Measurements from ENCODE around the gene PDK4. TPM values are rescaled to one million over a fixed set of nuclear protein-coding genes. Genes with fewer than 3 reads are reported as not detected.

The PDK4 gene
- total RNA-seq, 1 donor from 2014 or later = 156 TPM

GRCh38 chr7:95630702-95631458 lies 34.6 kb upstream of the PDK4 start:
- ATAC-seq (peak; percentile 76), DNase-seq (no peak)
- no peak for TF ChIP-seq CTCF (IDR thresholded peaks at IDR 0.05)
- Histone ChIP-seq H3K27ac (peak overlapping the region; percentile 14), H3K9me3 (no peaks in the 10 kb centered on the region), H3K4me1 (peaks cover 15% of the 10 kb centered on the region), H3K36me3 (no peaks in the 10 kb centered on the region), H3K27me3 (no peaks in the 10 kb centered on the region), H3K4me3 (no peak overlapping the region)
- intact Hi-C loops (cut with DNase I) = no loop called here

GRCh38 chr7:95628831-95629439 lies 32.6 kb upstream of the PDK4 start:
- no peak overlapping the region for H3K27ac ChIP-seq
- DNase-seq = no peak
- H3K27me3 ChIP-seq = no peaks in the 10 kb centered on the region
- intact Hi-C loops (cut with DNase I) = no loop called here
- no peaks in the 10 kb centered on the region for H3K36me3 ChIP-seq
- TF ChIP-seq CTCF (IDR thresholded peaks at IDR 0.05) = no peak
- H3K9me3 ChIP-seq = no peaks in the 10 kb centered on the region
- peak; percentile 64 for ATAC-seq
- no peak overlapping the region for H3K4me3 ChIP-seq
- H3K4me1 ChIP-seq = peaks cover 15% of the 10 kb centered on the region

GRCh38 chr7:95623788-95624187 lies 27.5 kb upstream of the PDK4 start:
- H3K4me1 ChIP-seq = no peaks in the 10 kb centered on the region
- intact Hi-C loops (cut with DNase I) = no loop called here
- no peak for DNase-seq
- no peak overlapping the region for H3K27ac ChIP-seq
- H3K27me3 ChIP-seq = no peaks in the 10 kb centered on the region
- TF ChIP-seq CTCF (IDR thresholded peaks at IDR 0.05) = no peak
- H3K4me3 ChIP-seq = no peak overlapping the region
- H3K9me3 ChIP-seq = no peaks in the 10 kb centered on the region
- H3K36me3 ChIP-seq = no peaks in the 10 kb centered on the region
- ATAC-seq = no peak

- no peak for DNase-seq
- H3K27me3 ChIP-seq = no peaks in the 10 kb centered on the region
Observed at GRCh38 chr7:95622859-95623258, 26.5 kb upstream of the PDK4 start.

GRCh38 chr7:95622001-95622549 lies 25.8 kb upstream of the PDK4 start:
- Histone ChIP-seq H3K4me3 (no peak overlapping the region), H3K36me3 (no peaks in the 10 kb centered on the region), H3K27ac (no peak overlapping the region), H3K4me1 (no peaks in the 10 kb centered on the region), H3K27me3 (no peaks in the 10 kb centered on the region), H3K9me3 (no peaks in the 10 kb centered on the region)
- TF ChIP-seq CTCF (IDR thresholded peaks at IDR 0.05) = no peak
- intact Hi-C loops (cut with DNase I) = no loop called here
- no peak for DNase-seq
- no peak for ATAC-seq

More at GRCh38 chr7:95622859-95623258, 26.5 kb upstream of the PDK4 start:
- no peak for ATAC-seq
- H3K4me3 ChIP-seq = no peak overlapping the region
- H3K9me3 ChIP-seq = no peaks in the 10 kb centered on the region
- H3K36me3 ChIP-seq = no peaks in the 10 kb centered on the region
- intact Hi-C loops (cut with DNase I) = no loop called here
- no peak for TF ChIP-seq CTCF (IDR thresholded peaks at IDR 0.05)
- H3K4me1 ChIP-seq = no peaks in the 10 kb centered on the region
- H3K27ac ChIP-seq = no peak overlapping the region

Measured in upper lobe of right lung (tissue), 1 donor.